Activated CD4-positive, alpha-beta memory T cell treated with anti-CD3 and anti-CD28 coated beads, Interleukin-2, amount 10 ng/mL, durations not matched to agents 7 days and 5 days (primary cell): Measurements from ENCODE around the gene SLC6A2. TPM values are rescaled to one million over a fixed set of nuclear protein-coding genes. Genes with fewer than 3 reads are reported as not detected.

Source experiments
- CTCF ChIA-PET: fragments of 350-600 bp; sonication (Branson Sonifier 250); formaldehyde crosslinking; loops from one replicate; lab custom pipeline; 2021; ENCODE audit warnings: antibody characterized with exemption, inconsistent platforms; lab: Charles Lee
- POLR2A ChIA-PET: fragments of 350-600 bp; sonication (Branson Sonifier 250); formaldehyde crosslinking; loops from one replicate; lab custom pipeline; 2021; ENCODE audit warnings: antibody characterized with exemption; lab: Charles Lee
- DNase-seq: peaks from one replicate; pipeline ENCODE4 v3.0.0-alpha.2; 2020
- H3K27ac Mint-ChIP-seq: one replicate; pipeline ENCODE4 v1.8.0; 2021; ENCODE audit warnings: mild to moderate bottlenecking, mixed read lengths
- H3K27me3 Mint-ChIP-seq: one replicate; pipeline ENCODE4 v1.8.0; 2021; ENCODE audit warnings: mixed read lengths
- H3K36me3 Mint-ChIP-seq: one replicate; pipeline ENCODE4 v1.8.0; 2021; ENCODE audit warnings: low read depth, mixed read lengths
- H3K4me1 Mint-ChIP-seq: one replicate; pipeline ENCODE4 v1.8.0; 2021; ENCODE audit warnings: mixed read lengths
- H3K4me3 Mint-ChIP-seq: one replicate; pipeline ENCODE4 v1.8.0; 2021; ENCODE audit warnings: mild to moderate bottlenecking, mixed read lengths
- H3K9me3 Mint-ChIP-seq: one replicate; pipeline ENCODE4 v1.8.0; 2021; ENCODE audit warnings: mixed read lengths
- total RNA-seq, 2 experiments: library from RNA; stranded (reverse); gene quantifications; one replicate each; pipeline ENCODE4 v1.2.3, GENCODE V29; 2021

SLC6A2 gene
- total RNA-seq, 2 experiments from 2014 or later, result not detected

DNA sequence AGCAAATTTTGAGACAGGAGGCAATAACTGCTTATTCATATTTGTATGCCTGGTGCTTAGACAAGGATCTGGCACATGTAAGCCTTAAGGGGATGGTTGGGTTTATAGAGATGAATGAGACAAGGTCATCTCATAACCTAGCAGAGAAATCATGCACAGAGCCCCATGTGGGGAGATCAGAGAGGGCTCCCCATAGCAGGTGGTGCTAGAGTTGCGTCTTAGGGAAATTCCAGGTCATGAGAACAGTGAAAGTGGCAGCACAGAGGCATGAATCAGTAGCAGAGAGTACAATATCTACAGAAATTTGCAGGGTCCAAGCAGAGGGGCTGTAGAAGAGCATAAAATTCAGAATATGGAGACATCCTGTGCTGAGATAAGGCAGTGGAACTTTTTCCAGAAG is 57.3 kb downstream of the SLC6A2 start:
- Mint-ChIP-seq H3K4me1 (no peaks in the 10 kb centered on the region), H3K4me3 (no peak overlapping the region), H3K27ac (no peak overlapping the region), H3K36me3 (no peaks in the 10 kb centered on the region), H3K27me3 (peaks cover 9% of the 10 kb centered on the region), H3K9me3 (no peaks in the 10 kb centered on the region)
- ChIA-PET POLR2A (no interaction called here), CTCF (interaction anchor here (1.5 to 2.6 kb wide), 3 partner anchors 11 to 248 kb away, joined by 4 to 22 read pairs (median 5); no protein-coding TSS in a partner anchor)
- no peak for DNase-seq

DNA sequence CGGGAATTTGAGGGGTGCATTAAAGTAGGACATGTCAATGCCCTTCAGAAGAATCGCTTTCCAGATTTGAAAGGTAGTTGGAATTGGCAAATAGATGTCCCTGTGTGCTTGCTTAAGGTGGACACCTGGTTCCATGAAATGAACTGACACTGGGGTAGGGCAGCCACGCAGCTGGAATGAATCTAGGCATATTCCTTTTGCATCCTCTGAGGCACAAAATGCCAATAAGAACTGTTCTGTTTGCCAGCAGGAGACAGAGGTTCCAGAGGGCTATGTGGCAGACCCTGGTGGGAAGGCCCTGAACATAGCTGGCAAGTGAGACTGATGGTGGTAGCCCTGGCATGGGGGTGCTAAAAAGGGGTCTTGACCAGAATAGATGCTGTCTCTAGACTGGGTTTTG is 61.5 kb downstream of the SLC6A2 start:
- H3K9me3 Mint-ChIP-seq, result no peaks in the 10 kb centered on the region
- H3K4me3 Mint-ChIP-seq, result no peak overlapping the region
- no peaks in the 10 kb centered on the region for H3K36me3 Mint-ChIP-seq
- POLR2A ChIA-PET, result no interaction called here
- H3K27ac Mint-ChIP-seq, result no peak overlapping the region
- H3K27me3 Mint-ChIP-seq, result peaks cover 23% of the 10 kb centered on the region
- CTCF ChIA-PET, result no interaction called here
- H3K4me1 Mint-ChIP-seq, result no peaks in the 10 kb centered on the region
- no peak for DNase-seq

DNA sequence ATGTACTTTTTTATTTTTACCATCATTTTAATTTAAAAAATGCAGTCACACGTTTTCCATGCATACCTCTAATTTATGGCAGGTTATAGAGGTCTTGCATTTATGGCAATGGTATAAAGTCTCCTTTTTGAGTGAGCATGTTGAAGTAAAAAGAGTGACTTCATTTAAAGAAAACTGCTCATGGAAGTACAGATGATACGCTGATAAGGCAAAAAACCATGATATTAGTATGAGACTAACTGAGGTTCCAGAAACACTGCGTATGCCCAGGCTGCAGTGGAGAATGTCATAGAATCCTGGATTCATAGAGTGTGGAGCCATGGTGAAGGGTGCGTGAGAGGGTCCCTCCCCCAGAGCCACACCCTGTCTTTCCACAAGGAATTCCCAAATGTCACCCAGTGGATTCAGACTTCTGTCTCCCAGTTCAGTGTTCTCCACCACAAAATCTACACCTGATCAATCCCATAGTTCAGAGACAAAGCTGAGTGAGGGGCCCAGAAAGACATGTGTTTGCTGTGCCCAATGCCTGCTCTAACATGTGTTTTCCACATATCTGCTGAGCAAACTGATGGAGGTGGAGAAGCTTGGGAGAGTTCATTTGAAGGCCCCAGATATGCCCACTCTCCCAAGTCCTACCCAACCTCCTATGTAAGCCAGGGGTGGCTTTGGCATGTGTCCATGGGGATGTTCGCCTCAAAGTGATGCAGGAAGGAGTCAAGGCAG is 69.4 kb downstream of the SLC6A2 start:
- Mint-ChIP-seq H3K36me3 (no peaks in the 10 kb centered on the region), H3K4me1 (no peaks in the 10 kb centered on the region), H3K4me3 (no peak overlapping the region), H3K27ac (no peak overlapping the region), H3K9me3 (no peaks in the 10 kb centered on the region), H3K27me3 (peaks cover 37% of the 10 kb centered on the region)
- DNase-seq, result no peak
- CTCF ChIA-PET, result no interaction called here
- POLR2A ChIA-PET, result no interaction called here

DNA sequence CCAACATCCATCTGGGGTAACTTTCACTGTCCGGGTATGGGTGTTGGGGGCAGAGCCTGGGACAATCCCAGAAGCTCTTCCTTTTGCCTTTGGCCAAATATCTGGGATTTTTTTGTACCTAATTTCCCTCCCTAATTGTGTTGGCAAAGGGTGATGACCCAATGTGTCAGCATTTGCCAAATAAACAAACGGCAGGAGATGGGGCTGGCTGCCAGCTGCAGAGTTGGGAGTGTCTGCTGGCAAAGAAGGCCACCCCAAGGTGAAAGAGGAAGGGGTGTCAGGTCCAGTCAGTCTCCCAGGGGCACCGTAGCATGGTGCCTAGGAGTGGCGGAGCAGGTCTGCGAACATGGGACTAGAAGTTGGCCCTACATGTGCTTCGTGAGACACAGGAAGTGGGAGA is 73.0 kb downstream of the SLC6A2 start:
- no peaks in the 10 kb centered on the region for H3K36me3 Mint-ChIP-seq
- H3K27ac Mint-ChIP-seq, result no peak overlapping the region
- POLR2A ChIA-PET, result no interaction called here
- DNase-seq, result no peak
- H3K4me1 Mint-ChIP-seq, result no peaks in the 10 kb centered on the region
- H3K9me3 Mint-ChIP-seq, result no peaks in the 10 kb centered on the region
- no peak overlapping the region for H3K4me3 Mint-ChIP-seq
- H3K27me3 Mint-ChIP-seq, result peaks cover 10% of the 10 kb centered on the region
- CTCF ChIA-PET, result no interaction called here

DNA sequence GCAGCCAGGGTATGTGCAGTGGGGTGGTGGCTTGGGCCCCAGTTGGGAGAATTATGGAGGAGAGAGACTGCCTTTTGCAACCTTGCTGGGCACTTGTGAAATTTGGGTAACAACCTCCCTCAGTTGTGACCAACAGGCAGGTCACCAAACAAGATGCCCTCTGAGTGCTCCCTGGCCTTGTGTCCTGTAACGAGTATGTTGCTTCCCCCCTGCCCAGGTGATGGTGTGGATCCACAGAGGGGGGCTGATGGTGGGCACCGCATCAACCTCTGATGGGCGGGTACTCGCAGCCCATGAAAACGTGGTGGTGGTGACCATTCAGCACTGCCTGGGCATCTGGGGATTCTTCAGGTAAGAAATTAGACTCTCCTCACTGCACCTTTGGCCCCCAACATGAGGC is 74.3 kb downstream of the SLC6A2 start:
- ChIA-PET POLR2A (no interaction called here), CTCF (no interaction called here)
- DNase-seq, result no peak
- H3K27ac Mint-ChIP-seq, result no peak overlapping the region
- no peaks in the 10 kb centered on the region for H3K9me3 Mint-ChIP-seq
- no peaks in the 10 kb centered on the region for H3K36me3 Mint-ChIP-seq
- no peak overlapping the region for H3K4me3 Mint-ChIP-seq
- H3K4me1 Mint-ChIP-seq, result no peaks in the 10 kb centered on the region
- peaks cover 7% of the 10 kb centered on the region for H3K27me3 Mint-ChIP-seq

DNA sequence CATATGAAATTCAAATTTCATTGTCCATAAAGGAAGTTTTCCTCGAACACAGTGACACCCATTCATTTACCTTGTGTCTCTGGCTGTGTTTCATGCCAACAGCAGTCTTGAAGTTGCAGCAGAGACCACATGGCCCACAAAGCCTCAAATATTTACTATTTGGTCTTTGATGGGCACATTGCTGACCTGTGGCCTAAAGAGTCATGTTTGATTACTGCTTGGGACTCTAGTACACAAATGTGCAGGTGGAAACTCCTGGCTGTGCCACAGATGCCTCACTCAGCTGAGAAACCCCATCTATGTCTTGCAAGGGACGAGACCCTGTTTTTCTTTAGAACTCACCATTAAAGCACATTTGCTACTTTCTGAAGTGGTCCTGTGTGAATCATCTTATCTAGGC is 76.7 kb downstream of the SLC6A2 start:
- CTCF ChIA-PET, result no interaction called here
- Mint-ChIP-seq H3K4me1 (no peaks in the 10 kb centered on the region), H3K4me3 (no peak overlapping the region), H3K27ac (no peak overlapping the region), H3K27me3 (peaks cover 10% of the 10 kb centered on the region), H3K9me3 (no peaks in the 10 kb centered on the region), H3K36me3 (no peaks in the 10 kb centered on the region)
- POLR2A ChIA-PET, result no interaction called here
- no peak for DNase-seq

DNA sequence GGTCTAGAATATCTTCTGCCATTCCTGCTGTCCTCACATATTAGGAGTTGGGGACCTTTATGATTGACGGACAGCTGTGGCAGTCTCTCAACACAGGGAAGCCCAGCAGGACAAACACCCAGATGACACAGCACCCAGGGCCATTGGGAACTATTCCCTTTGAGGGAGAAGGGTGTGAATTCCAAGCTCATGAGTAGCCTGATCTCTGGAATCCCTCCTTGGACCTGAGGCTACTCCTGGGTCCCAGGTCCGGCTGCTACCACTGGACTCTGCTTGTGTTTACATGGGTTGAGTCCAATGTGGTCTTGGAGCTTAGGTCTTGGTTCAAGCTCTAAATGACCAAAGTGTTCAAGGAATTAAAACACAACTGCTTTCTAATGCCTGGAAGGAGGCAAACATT is 78.9 kb downstream of the SLC6A2 start:
- Mint-ChIP-seq H3K27ac (no peak overlapping the region), H3K4me1 (no peaks in the 10 kb centered on the region), H3K27me3 (peaks cover 24% of the 10 kb centered on the region), H3K36me3 (no peaks in the 10 kb centered on the region), H3K9me3 (no peaks in the 10 kb centered on the region), H3K4me3 (no peak overlapping the region)
- POLR2A ChIA-PET, result no interaction called here
- CTCF ChIA-PET, result no interaction called here
- DNase-seq, result no peak

DNA sequence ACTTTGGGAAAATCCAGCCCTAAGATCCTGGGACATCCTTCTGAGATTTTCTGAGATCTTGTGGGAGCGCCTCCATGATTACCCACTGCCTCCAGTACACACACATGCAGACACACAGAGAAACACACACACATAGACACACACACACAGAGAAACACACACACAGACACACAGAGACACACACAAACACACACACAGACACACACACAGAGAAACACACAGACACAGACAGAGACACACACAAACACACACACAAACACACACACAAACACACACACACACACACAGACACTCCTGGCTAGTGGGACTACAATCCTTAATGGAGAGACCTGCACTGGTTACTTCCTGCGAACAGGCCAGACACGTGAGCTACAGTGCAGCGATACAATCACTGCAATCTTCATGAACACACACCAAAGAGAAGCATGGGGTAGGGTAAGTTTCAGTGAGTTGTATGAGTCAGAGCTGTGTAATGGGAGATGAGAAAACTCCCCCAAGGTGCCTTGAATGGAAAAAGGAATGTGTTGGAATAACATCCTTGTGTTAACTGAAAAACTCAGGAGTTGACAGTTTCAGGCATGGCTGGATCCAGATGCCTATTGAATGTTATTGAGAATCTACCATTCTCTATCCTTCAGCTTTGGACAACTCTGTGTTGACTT is 79.5 kb downstream of the SLC6A2 start:
- ChIA-PET POLR2A (no interaction called here), CTCF (no interaction called here)
- Mint-ChIP-seq H3K9me3 (no peaks in the 10 kb centered on the region), H3K36me3 (no peaks in the 10 kb centered on the region), H3K27me3 (peaks cover 24% of the 10 kb centered on the region), H3K4me3 (no peak overlapping the region), H3K27ac (no peak overlapping the region), H3K4me1 (no peaks in the 10 kb centered on the region)
- DNase-seq, result no peak

DNA sequence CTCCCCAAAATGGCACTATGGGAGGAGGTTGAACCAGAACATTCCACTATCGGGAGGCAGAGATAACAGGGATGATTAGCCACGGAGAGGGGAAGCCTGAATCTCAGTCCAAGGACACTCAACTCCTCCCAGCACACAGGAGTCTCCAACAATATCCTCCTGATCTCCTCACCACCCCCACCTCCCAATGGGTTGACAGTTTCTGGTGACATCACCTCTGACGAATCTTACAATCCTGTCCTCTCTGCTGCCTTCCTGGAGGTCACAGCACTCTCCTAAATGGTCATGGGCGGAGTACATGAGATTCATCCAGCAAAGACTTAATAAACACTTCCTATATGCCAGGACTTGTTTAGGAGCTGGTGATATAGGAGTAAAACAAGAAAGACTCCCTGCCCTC is 80.9 kb downstream of the SLC6A2 start:
- Mint-ChIP-seq H3K4me3 (no peak overlapping the region), H3K36me3 (no peaks in the 10 kb centered on the region), H3K4me1 (no peaks in the 10 kb centered on the region), H3K27me3 (peaks cover 24% of the 10 kb centered on the region), H3K27ac (no peak overlapping the region), H3K9me3 (no peaks in the 10 kb centered on the region)
- ChIA-PET CTCF (no interaction called here), POLR2A (no interaction called here)
- no peak for DNase-seq

DNA sequence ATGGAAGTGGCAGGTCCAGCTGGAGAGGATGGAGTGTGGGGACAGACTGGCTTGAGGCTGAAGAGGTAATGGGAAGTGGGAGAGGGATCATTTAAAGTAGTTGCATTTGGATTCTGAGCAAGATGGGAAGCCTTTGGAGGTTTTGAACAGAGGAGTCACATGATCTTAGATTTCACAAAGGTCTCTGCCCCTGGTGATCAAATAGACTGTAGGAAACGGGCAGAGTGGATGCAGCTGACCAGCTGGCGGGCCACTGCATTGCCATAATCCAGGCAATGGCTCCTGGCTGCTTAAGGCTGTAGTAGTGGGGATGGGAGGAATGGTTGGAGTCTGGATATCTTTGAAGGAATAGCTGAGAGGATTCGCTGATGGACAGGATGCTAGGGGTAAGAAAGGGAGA is 81.5 kb downstream of the SLC6A2 start:
- ChIA-PET CTCF (no interaction called here), POLR2A (no interaction called here)
- Mint-ChIP-seq H3K36me3 (no peaks in the 10 kb centered on the region), H3K4me1 (no peaks in the 10 kb centered on the region), H3K9me3 (no peaks in the 10 kb centered on the region), H3K27me3 (peaks cover 24% of the 10 kb centered on the region), H3K27ac (no peak overlapping the region), H3K4me3 (no peak overlapping the region)
- DNase-seq, result no peak

DNA sequence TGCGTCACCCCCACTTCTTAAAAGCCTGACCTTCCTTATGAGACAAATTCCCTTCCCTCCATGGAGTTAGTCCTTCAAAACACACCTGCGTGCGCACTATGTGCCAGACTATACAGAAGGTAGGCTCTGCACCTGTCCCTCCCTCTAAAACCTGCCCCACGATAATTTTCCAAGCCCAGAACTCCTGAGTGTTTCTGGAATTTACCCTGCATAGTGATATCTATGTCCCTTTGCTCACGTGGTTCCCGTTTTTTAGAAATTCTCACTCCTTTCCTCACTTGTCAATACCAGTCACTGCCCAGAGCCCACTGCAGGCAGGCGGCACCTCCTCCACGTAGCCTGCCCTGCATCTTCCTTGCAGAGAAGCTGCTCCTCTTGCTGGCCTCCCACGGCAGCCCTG is 82.2 kb downstream of the SLC6A2 start:
- POLR2A ChIA-PET, result no interaction called here
- Mint-ChIP-seq H3K27me3 (peaks cover 24% of the 10 kb centered on the region), H3K36me3 (no peaks in the 10 kb centered on the region), H3K27ac (no peak overlapping the region), H3K4me1 (no peaks in the 10 kb centered on the region), H3K9me3 (no peaks in the 10 kb centered on the region), H3K4me3 (no peak overlapping the region)
- no peak for DNase-seq
- CTCF ChIA-PET, result no interaction called here

DNA sequence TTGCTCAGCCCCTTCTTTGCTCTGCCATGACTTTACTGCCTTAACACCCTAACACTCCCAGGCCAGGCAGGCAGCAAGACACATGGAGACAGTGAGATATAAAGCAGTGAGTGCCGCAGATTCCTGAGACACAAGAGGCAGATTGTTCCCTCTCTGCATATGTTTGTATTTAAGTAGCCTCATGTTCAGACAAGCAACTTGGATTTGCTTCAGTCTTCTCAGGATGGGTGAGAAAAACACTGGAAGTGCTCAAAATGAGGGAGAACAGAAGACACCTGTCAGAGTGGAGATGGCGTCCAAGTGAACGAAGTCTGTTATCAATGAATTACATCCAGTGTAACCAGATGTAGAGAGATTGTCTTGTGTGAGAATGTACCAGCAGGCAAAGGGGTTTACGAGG is 90.3 kb downstream of the SLC6A2 start:
- ChIA-PET POLR2A (no interaction called here), CTCF (no interaction called here)
- Mint-ChIP-seq H3K36me3 (no peaks in the 10 kb centered on the region), H3K9me3 (peaks cover 9% of the 10 kb centered on the region), H3K27ac (no peak overlapping the region), H3K4me1 (no peaks in the 10 kb centered on the region), H3K4me3 (no peak overlapping the region), H3K27me3 (peaks cover 17% of the 10 kb centered on the region)
- DNase-seq, result no peak

DNA sequence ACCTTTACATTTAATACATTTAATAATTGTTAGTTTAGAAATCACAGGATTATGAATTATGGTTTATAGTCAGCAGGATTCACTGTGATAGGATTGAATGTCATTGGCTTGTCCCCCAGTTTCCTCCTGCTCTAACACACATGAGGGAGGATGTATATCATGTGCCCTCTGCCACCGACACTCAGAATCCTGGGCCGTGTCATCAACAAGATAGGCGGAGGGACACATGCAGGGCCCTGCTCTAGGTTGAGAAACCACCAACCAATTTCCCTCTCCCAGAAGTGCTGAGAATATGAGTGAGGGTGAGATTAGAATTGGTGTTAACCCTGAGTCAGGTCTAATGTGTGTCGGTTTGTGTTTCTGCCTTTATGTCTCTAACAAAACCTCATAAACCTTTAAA is 92.0 kb downstream of the SLC6A2 start:
- Mint-ChIP-seq H3K9me3 (peaks cover 23% of the 10 kb centered on the region), H3K36me3 (peaks cover 7% of the 10 kb centered on the region), H3K27me3 (peaks cover 17% of the 10 kb centered on the region), H3K4me1 (peaks cover 7% of the 10 kb centered on the region), H3K4me3 (no peak overlapping the region), H3K27ac (no peak overlapping the region)
- DNase-seq, result no peak
- CTCF ChIA-PET, result no interaction called here
- POLR2A ChIA-PET, result no interaction called here
